K562 (cell line): ENCODE data around the gene VAPB. TPM values are rescaled to one million over a fixed set of nuclear protein-coding genes. Genes with fewer than 3 reads are reported as not detected.

ENCODE experiments used
- ATAC-seq: fragments of 200-7000 bp; cut with Tn5 transposase; 3 replicates; pipeline ENCODE4 v1.9.1; 2020; ENCODE audit warnings: moderate library complexity
- BruUV-seq: library from RNA; stranded (reverse); fragments of 400-500 nt; replicated peaks from 2 replicates; lab custom pipeline; 2021; lab: Mats Ljungman, UMichigan
- CTCF ChIA-PET: fragments of 300-600 bp; formaldehyde crosslinking; extraction: SDS; loops from one replicate; lab custom pipeline; 2021; ENCODE audit warnings: low intra/inter-chr PET ratio; lab: Yijun Ruan, JAX
- POLR2A ChIA-PET: fragments of 300-600, 350-650 bp; sonication (Branson Sonifier 250); formaldehyde crosslinking; extraction: SDS; loops from one replicate; lab custom pipeline; 2021; ENCODE audit warnings: antibody characterized with exemption, inconsistent platforms; lab: Yijun Ruan, JAX
- DNase-seq, 4 experiments: peaks; one replicate each; pipeline versions ENCODE4 v3.0.0 to v3.0.0-alpha.2; 2011 to 2018; ENCODE audit warnings: low spot score in 3 of 4, mixed read lengths in 3 of 4; ENCODE audit errors: extremely low read depth in 1 of 4
- FAIRE-seq: peaks from 2 replicates; lab custom pipeline; 2011; peaks lifted over from hg19 to GRCh38; lab: Jason Lieb, UNC
- H2AFZ ChIP-seq: 2 replicates; pipeline ENCODE4 v1.6.0; 2011; ENCODE audit warnings: low read depth, low read length, control low read depth, inconsistent platforms
- H3K27ac ChIP-seq: fragments of 200-600 bp; 3 replicates; pipeline ENCODE4 v1.8.0; 2011; ENCODE audit warnings: low read depth, mild to moderate bottlenecking, control low read depth, inconsistent platforms, low read length, moderate library complexity, mixed read lengths; ENCODE audit errors: extremely low read depth
- H3K27me3 ChIP-seq, 2 experiments: fragments of 300-600 bp in 1 of 2; 2 replicates in 1 of 2; 3 replicates in 1 of 2; pipeline versions ENCODE4 v1.6.0 to v1.8.0; 2011; ENCODE audit warnings: inconsistent platforms in 2 of 2, low read length in 2 of 2, mild to moderate bottlenecking in 1 of 2, mixed read lengths in 1 of 2, moderate library complexity in 1 of 2; ENCODE audit not compliant: control insufficient read depth in 2 of 2, insufficient read depth in 2 of 2
- H3K36me3 ChIP-seq: fragments of 300-600 bp; 3 replicates; pipeline ENCODE4 v1.8.0; 2011; ENCODE audit warnings: mild to moderate bottlenecking, low read length, inconsistent platforms; ENCODE audit not compliant: control insufficient read depth, insufficient read depth
- H3K4me1 ChIP-seq, 2 experiments: fragments of 200-600 bp in 1 of 2; replicated peaks in 1 of 2; 2 replicates in 1 of 2; 3 replicates in 1 of 2; pipeline versions ENCODE4 v1.5.1 to v1.8.0; 2011; ENCODE audit warnings: inconsistent platforms in 2 of 2, low read length in 2 of 2, mild to moderate bottlenecking in 1 of 2, mixed read lengths in 1 of 2, moderate library complexity in 1 of 2; ENCODE audit not compliant: control insufficient read depth in 2 of 2, insufficient read depth in 2 of 2
- H3K4me2 ChIP-seq: 2 replicates; pipeline ENCODE4 v1.6.1; 2011; ENCODE audit warnings: low read length, control low read depth, inconsistent platforms, mixed read lengths; ENCODE audit not compliant: insufficient read depth
- H3K4me3 ChIP-seq: fragments of 200-600 bp; sonication (generic), shearing (Covaris generic); 2 replicates; pipeline ENCODE4 v1.5.1; 2016; ENCODE audit warnings: control low read depth, inconsistent platforms
- H3K79me2 ChIP-seq: fragments of 200-600 bp; 3 replicates; pipeline ENCODE4 v1.8.0; 2011; ENCODE audit warnings: low read length, inconsistent platforms; ENCODE audit not compliant: control insufficient read depth, insufficient read depth
- H3K9ac ChIP-seq, 2 experiments: 2 replicates each; pipeline versions ENCODE4 v1.6.0 to v1.6.1; 2011; ENCODE audit warnings: low read depth in 2 of 2, low read length in 2 of 2, control low read depth in 1 of 2, inconsistent platforms in 1 of 2, mild to moderate bottlenecking in 1 of 2, mixed read lengths in 1 of 2; ENCODE audit not compliant: insufficient read depth in 1 of 2
- H3K9me1 ChIP-seq: one replicate; pipeline ENCODE4 v1.6.0; 2011; ENCODE audit warnings: inconsistent platforms, mild to moderate bottlenecking, low read length, moderate library complexity; ENCODE audit not compliant: control insufficient read depth, insufficient read depth
- H3K9me3 ChIP-seq: replicated peaks from 2 replicates; pipeline ENCODE4 v1.5.1; 2011; ENCODE audit warnings: low read depth, low read length, inconsistent platforms; ENCODE audit not compliant: control insufficient read depth, insufficient read depth
- H4K20me1 ChIP-seq: replicated peaks from 2 replicates; pipeline ENCODE4 v1.6.1; 2011; ENCODE audit warnings: low read length, inconsistent platforms, mixed read lengths; ENCODE audit not compliant: control insufficient read depth, insufficient read depth
- EP300 ChIP-seq: IDR thresholded peaks from 2 replicates; pipeline ENCODE4 v1.6.1; 2012; ENCODE audit warnings: low read length, improper control_type of control experiment
- KDM2B ChIP-seq: fragments of 250-450 bp; sonication (Bioruptor Pico); IDR thresholded peaks from 2 replicates; pipeline ENCODE4 v1.8.0; 2021; ENCODE audit warnings: mild to moderate bottlenecking, moderate library complexity
- MAFK ChIP-seq: IDR thresholded peaks from 2 replicates; pipeline ENCODE4 v1.6.1; 2011; ENCODE audit warnings: low read length, improper control_type of control experiment
- MTF1 ChIP-seq: fragments of 250-450 bp; sonication (Bioruptor Pico); IDR thresholded peaks from 2 replicates; pipeline ENCODE4 v1.9.0; 2021; ENCODE audit warnings: moderate library complexity, mild to moderate bottlenecking, inconsistent platforms, borderline replicate concordance
- SIN3A ChIP-seq, 2 experiments: fragments of 150-350 bp in 1 of 2; IDR thresholded peaks; 2 replicates each; pipeline ENCODE4 v1.6.1; 2011 to 2016; ENCODE audit warnings: borderline replicate concordance in 2 of 2, low read depth in 2 of 2, low read length in 2 of 2, mild to moderate bottlenecking in 2 of 2, moderate library complexity in 2 of 2; ENCODE audit not compliant: control insufficient read depth in 1 of 2
- SUPT5H ChIP-seq: fragments of 450-650 bp; IDR thresholded peaks from 2 replicates; pipeline ENCODE4 v1.6.1; 2016
- ZKSCAN3 ChIP-seq: fragments of 250-450 bp; sonication (Bioruptor Pico); IDR thresholded peaks from 2 replicates; pipeline ENCODE4 v1.4.0; 2020
- ZNF316 ChIP-seq: fragments of 450-650 bp; IDR thresholded peaks from 2 replicates; pipeline ENCODE4 v1.6.1; 2016
- WGBS: fragments of 100-300 bp; shearing (Covaris generic); methylation state at CpG from one replicate; pipeline ENCODE4 v1.1.6; 2016; ENCODE audit warnings: low coverage, mixed read lengths; ENCODE audit not compliant: insufficient coverage; ENCODE audit errors: missing lambda C conversion rate; 5-methylcytosine and 5-hydroxymethylcytosine counted together
- in situ Hi-C: fragments of 300-500 bp; cut with MboI; formaldehyde crosslinking; loops from 4 replicates; pipeline ENCODE4 v1.15.0; 2018; ENCODE audit warnings: inconsistent platforms, mixed read lengths
- intact Hi-C: fragments of 100-400 bp; cut with micrococcal nuclease; formaldehyde crosslinking; loops from 2 replicates; pipeline ENCODE4 v1.14.2; 2022
- polyA plus RNA-seq, 8 experiments: library from polyadenylated mRNA; depleted of rRNA in 4 of 8; stranded (reverse) in 5 of 8; unstranded in 3 of 8; fragments of >200 nt; fragmentation: Nextera tagmentation in 2 of 8; fragmentation: Illumina TruSeq in 1 of 8; extraction: Ambion mirVana in 2 of 8; extraction: Trizol in 1 of 8; gene quantifications; 2 replicates each; pipeline versions ENCODE4 v1.2.1 to v1.2.3, GENCODE V29; 2011 to 2014; ENCODE audit warnings: inconsistent platforms in 1 of 8, missing spikeins in 1 of 8
- total RNA-seq, 7 experiments: library from RNA; depleted of rRNA in 6 of 7; stranded (reverse); fragments of >200 nt in 6 of 7; fragmentation: Illumina TruSeq in 2 of 7; extraction: Trizol in 2 of 7; gene quantifications; 2 replicates each; pipeline versions ENCODE4 v1.2.1 to v1.2.3, GENCODE V29; 2011 to 2021; ENCODE audit warnings: low replicate concordance in 1 of 7
- TF ChIP-seq, protein P1 (sequence below), 3 experiments: fragments of 200-800 bp in 1 of 3; fragments of 250-450 bp in 1 of 3; fragments of 450-650 bp in 1 of 3; sonication (Bioruptor Pico) in 1 of 3; sonication (Bioruptor generic) in 1 of 3; formaldehyde crosslinking in 1 of 3; IDR thresholded peaks; 2 replicates each; pipeline versions ENCODE4 v1.6.1 to v1.8.0; 2016 to 2022; ENCODE audit warnings: mild to moderate bottlenecking in 2 of 3, missing genetic modification characterization in 2 of 3, missing compliant biosample characterization in 1 of 3, moderate library complexity in 1 of 3

The VAPB gene
- total and polyA plus RNA-seq, 9 of the 15 experiments (the other 6 are each of a cell fraction or from before 2014, with no cell fraction given), result 3.4 to 51.0 (median 27.9) TPM

DNA sequence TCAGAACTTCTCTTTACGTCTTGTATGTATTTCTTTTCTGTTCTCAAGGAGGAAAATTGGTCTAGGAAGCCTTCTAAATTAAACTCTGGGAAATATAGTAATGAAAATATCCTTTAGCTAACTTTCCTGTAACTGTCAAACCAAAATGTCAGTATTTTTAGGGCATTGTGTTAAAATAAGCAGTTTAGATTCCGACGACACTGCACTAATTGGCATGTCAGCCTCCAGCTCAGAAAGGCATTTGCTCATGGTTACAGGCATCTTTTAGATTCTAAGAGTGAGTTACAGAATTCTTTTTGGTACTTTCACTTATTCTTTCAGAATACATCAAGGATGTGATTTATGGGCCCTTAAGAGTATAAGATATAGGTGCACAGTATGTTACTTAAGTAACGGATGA, 26.1 kb upstream of the VAPB start:
- Histone ChIP-seq H3K9ac (no peak overlapping the region), H3K9me1 (no peaks in the 10 kb centered on the region), H3K27ac (no peak overlapping the region), H2AFZ (no peak overlapping the region), H3K4me3 (no peak overlapping the region), H3K4me2 (no peak overlapping the region), H4K20me1 (peaks cover 4% of the 10 kb centered on the region; the same call in 1 of the 2 replicates), H3K79me2 (no peaks in the 10 kb centered on the region), H3K27me3 (no peaks in the 10 kb centered on the region), H3K4me1 (peaks cover 0 to 3% of the 10 kb centered on the region in 2 experiments; a peak in 2 of 5 replicates), H3K9me3 (no peaks in the 10 kb centered on the region), H3K36me3 (peaks cover 41% of the 10 kb centered on the region; the same call in 2 of the 3 replicates)
- DNase-seq (no peak), FAIRE-seq (no peak), ATAC-seq (no peak)
- intact Hi-C loops, result no loop called here
- in situ Hi-C loops, result no loop called here
- BruUV-seq, result no TSS peak
- ChIA-PET POLR2A (interaction anchor here (1.2 to 2.9 kb wide), 2 partner anchors 10 to 30 kb away, joined by 3 to 8 read pairs; no protein-coding TSS in a partner anchor), CTCF (no interaction called here)
- WGBS, result 86% methylated on average over 4 of the region's 4 CpGs
- TF ChIP-seq EP300, result no peak
- peak; percentile 28; the same call in 1 of the 2 replicates for TF ChIP-seq ZNF316
- no peak for TF ChIP-seq KDM2B (CRISPR knock-in tag)
- TF ChIP-seq, protein P1, sequence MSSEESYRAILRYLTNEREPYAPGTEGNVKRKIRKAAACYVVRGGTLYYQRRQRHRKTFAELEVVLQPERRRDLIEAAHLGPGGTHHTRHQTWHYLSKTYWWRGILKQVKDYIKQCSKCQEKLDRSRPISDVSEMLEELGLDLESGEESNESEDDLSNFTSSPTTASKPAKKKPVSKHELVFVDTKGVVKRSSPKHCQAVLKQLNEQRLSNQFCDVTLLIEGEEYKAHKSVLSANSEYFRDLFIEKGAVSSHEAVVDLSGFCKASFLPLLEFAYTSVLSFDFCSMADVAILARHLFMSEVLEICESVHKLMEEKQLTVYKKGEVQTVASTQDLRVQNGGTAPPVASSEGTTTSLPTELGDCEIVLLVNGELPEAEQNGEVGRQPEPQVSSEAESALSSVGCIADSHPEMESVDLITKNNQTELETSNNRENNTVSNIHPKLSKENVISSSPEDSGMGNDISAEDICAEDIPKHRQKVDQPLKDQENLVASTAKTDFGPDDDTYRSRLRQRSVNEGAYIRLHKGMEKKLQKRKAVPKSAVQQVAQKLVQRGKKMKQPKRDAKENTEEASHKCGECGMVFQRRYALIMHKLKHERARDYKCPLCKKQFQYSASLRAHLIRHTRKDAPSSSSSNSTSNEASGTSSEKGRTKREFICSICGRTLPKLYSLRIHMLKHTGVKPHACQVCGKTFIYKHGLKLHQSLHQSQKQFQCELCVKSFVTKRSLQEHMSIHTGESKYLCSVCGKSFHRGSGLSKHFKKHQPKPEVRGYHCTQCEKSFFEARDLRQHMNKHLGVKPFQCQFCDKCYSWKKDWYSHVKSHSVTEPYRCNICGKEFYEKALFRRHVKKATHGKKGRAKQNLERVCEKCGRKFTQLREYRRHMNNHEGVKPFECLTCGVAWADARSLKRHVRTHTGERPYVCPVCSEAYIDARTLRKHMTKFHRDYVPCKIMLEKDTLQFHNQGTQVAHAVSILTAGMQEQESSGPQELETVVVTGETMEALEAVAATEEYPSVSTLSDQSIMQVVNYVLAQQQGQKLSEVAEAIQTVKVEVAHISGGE (CRISPR knock-in tag; IDR thresholded peaks at IDR 0.05), result no peak
- TF ChIP-seq SUPT5H, result no peak
- TF ChIP-seq ZKSCAN3 (CRISPR knock-in tag), result no peak
- TF ChIP-seq MAFK, result peak; percentile 9; the same call in 1 of the 2 replicates
- no peak for TF ChIP-seq SIN3A (IDR thresholded peaks at IDR 0.05; ENCODE audit: borderline replicate concordance in 2 of 2, control insufficient read depth in 1 of 2, low read depth in 2 of 2, low read length in 2 of 2)
- no peak for TF ChIP-seq MTF1
